HG03135 (cell line): ENCODE data around the gene ATAD3C.
"Not testable (repeated sequence)": the region's sequence is repeated elsewhere in the genome, so short reads cannot be mapped to it uniquely, and the experiment has no call there.

Experiments
- ATAC-seq: cut with Tn5 transposase; IDR thresholded peaks from one replicate; pipeline ENCODE4 v1.9.1; 2021; ENCODE audit warnings: mild to moderate bottlenecking, moderate library complexity; ENCODE audit not compliant: unreplicated experiment

ATAD3C gene

DNA sequence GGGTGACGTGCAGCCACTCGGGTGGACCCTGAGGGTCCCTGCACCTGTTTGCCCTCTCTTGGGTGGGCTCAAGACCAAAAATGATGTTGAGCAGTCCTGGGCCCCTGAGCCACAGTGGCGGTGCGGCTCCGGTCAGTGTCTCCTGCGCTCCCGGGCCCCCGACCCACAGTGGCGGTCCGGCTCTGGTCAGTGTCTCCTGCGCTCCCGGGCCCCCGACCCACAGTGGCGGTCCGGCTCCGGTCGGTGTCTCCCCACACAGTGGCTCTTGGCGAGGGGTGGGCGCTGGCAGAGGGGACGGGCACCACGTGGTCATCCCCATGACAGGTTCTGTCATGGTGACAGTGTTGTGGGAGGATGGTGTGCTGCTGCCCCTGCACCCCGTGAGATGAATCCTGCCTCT is 44.8 kb downstream of the ATAD3C start:
- not testable (repeated sequence) for ATAC-seq

DNA sequence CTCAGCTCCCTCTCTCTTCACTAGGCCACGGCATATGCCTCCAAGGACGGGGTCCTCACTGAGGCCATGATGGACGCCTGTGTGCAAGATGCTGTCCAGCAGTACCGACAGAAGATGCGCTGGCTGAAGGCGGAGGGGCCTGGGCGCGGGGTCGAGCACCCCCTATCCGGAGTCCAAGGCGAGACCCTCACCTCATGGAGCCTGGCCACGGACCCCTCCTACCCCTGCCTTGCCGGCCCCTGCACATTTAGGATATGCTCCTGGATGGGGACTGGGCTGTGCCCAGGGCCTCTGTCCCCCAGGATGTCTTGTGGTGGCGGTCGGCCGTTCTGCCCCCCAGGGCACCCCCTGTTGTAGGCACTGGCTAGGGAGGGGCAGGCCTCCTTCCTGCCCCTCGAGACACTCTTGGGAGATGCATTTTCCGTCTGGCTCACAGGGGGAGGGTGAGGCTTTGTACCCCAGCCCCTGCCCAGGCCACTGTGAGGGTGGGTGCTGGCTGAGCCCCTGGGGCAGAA is 46.0 kb downstream of the ATAD3C start:
- not testable (repeated sequence) for ATAC-seq

- not testable (repeated sequence) for ATAC-seq
Observed at GRCh38 chr1:1504777-1505365, 55.4 kb downstream of the ATAD3C start.

DNA sequence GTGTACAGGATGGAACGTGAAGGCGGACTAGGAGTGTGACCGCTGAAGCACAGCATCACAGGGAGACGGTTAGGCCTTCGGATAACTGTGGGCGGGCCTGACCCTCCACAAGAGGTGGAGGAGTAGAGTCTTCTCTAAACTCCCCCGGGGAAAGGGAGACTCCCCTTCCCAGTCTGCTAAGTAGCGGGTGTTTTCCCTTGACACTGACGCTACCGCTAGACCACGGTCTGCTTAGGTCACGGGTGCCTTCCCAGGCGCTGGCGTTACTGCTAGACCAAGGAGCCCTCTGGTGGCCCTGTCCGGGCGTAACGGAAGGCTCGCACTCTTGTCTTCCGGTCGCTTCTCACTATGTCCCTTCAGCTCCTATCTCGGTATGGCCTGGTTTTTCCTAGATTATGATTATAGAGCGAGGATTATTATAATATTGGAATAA is 55.9 kb downstream of the ATAD3C start:
- ATAC-seq, result not testable (repeated sequence)

DNA sequence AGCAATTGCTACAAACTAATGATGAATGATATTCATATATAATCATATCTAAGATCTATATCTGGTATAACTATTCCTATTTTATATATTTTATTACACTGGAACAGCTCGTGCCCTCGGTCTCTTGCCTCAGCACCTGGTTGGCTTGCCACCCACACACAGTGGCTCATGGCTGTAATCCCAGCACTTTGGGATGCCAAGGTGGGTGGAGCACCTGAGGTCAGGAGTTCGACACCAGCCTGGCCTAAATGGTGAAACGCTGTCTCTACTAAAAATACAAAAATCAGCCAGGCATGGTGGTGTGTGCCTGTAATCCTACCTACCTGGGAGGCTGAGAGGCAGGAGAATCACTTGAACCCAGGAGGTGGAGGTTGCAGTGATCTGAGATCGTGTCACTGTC is 56.3 kb downstream of the ATAD3C start:
- ATAC-seq, result not testable (repeated sequence)

- ATAC-seq, result no peak
Observed at GRCh38 chr1:1507305-1507704, 57.8 kb downstream of the ATAD3C start.

DNA sequence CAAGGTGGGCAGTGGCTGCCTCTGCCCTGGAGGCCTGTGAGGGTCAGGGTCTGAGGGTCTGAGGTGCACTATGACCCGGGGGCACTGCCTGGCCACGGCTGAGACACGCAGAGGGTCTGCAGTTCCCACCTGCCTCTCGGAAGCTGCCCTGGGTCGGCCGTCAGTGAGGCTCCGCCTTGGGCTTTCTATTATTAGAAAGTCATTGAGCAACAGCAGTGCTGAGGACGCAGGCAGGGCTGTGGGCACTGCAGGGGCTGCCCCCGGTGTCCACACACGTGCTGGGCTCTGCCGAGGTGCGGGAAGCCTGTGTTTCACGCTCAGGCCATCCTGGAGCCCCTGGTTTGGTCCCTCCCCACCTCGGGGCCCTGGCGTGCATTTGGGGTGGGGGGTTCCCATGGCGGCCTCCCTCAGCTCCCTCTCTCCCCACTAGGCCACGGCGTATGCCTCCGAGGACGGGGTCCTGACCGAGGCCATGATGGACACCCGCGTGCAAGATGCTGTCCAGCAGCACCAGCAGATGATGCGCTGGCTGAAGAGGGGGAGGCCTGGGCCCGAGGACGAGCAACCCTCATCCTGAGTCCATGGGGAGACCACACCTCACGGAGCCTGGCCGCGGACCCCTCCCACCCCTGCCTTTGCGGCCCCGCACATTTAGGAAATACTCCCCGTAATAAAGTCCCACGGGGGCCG is 59.4 kb downstream of the ATAD3C start:
- ATAC-seq, result not testable (repeated sequence)

DNA sequence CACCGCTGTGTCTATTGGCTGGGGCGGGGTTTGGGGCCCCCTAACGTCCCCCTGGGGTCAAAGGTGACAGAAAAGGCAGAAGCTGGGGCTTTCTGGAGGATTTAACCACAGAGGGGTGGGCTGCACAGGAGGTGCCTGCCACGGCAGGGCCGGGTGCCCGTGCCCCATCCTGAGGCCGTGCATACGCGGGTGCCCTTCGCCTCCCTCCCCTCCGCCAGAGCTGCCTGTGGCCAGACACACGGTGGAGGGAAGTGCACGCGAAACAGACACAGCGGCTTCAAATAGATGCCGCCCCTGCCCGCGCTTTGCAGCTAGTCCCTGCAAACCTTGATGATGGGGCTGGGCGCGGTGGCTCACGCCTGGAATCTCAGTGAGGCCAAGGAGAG is 60.0 kb downstream of the ATAD3C start:
- ATAC-seq, result not testable (repeated sequence)

GRCh38 chr1:1510912-1511532 is 61.5 kb downstream of the ATAD3C start:
- no peak for ATAC-seq

GRCh38 chr1:1511533-1512285 is 62.2 kb downstream of the ATAD3C start, which contains the start of gene ATAD3A:
TSS of gene ATAD3A (plus strand) at chr1:1512162. CDS start at chr1:1512269, 107 bp downstream.
- ATAC-seq, result peak; percentile 88

- peak; percentile 6 for ATAC-seq
Observed at GRCh38 chr1:1512425-1512824, 62.9 kb downstream of the ATAD3C start.

DNA sequence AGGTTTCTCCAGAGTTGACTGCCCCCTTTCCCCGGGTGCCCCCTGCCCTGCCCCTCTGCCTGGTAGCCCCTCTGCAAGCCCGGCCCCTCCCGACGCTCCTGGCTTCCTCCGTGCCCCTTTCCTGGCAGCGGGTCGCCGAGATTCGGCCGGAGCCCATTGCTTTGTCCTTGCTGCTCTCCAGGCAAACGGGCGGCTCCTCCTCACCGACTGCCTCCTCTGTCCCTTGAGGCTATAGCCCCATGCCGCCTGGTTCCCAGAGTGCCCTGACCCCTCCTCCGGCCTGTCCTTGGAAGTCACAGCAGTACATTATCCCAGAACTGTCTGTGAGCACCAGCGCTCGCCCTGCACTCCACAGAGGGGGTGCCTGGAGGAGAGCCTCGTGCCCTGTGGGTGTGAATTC is 64.2 kb downstream of the ATAD3C start:
- ATAC-seq, result not testable (repeated sequence)

DNA sequence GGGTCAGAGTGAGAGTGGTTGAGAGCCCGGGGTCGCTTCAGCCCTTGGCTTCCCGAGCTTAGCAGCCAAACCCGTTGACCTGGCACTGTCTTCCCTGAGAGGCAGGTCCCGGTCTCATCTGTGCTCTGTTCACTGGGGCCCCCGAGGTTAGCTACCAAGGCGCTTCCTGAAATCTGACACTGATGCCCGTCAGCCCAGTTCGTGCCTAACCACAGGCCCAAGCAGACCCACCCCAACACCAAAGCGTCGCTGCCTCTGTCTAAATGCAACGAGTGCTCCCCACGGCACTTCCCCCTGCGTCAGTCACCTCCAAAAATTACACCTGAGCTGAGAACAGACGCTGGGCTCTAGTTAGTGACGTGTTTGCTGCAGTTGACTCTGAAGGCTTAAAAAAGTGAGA is 64.9 kb downstream of the ATAD3C start:
- ATAC-seq, result not testable (repeated sequence)

- not testable (repeated sequence) for ATAC-seq
Observed at GRCh38 chr1:1516923-1517322, 67.4 kb downstream of the ATAD3C start.

DNA sequence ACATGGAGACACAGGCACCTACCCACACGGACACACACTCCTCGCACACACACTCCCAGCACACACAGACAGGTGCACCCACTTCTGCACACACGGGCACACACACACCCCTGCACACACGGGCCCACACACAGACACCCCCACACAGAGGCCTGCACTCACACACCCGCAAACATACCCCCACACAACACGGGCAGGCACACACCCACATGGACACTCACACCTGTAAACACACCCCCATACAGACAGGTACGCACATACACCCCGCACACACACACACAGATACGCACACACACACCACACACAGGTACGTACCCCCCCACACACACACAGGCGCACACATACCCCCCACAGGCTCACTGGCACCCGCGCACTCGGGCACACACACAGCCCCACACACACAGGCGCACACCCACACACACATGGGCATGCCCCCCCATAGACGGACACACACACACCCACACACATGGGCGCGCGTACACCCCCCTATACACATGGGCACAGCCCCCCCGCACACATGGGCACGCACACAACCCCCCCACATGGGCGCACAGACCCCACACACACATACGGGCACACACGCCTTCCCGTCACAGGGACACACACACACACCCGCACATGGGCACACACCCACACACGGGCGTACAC is 68.6 kb downstream of the ATAD3C start:
- no peak for ATAC-seq

- ATAC-seq, result not testable (repeated sequence)
Observed at GRCh38 chr1:1518621-1519007, 69.1 kb downstream of the ATAD3C start.
